Loucy (cell line): ENCODE results near the gene TMEM178B.

Experiments used
- H2AFZ ChIP-seq: fragments of 200-600 bp; sonication (generic); 2 replicates; pipeline ENCODE4 v1.6.0; 2016; ENCODE audit warnings: antibody characterized with exemption, mild to moderate bottlenecking, low read length, moderate library complexity
- H3F3A ChIP-seq: fragments of 200-600 bp; 2 replicates; pipeline ENCODE4 v1.6.0; 2016; ENCODE audit warnings: antibody characterized with exemption, low read depth, mild to moderate bottlenecking
- H3K27me3 ChIP-seq: fragments of 200-600 bp; sonication (generic); 2 replicates; pipeline ENCODE4 v1.6.1; 2014; ENCODE audit warnings: low read length, mild to moderate bottlenecking; ENCODE audit not compliant: insufficient read depth, poor library complexity, severe bottlenecking
- H3K36me3 ChIP-seq: fragments of 200-600 bp; sonication (generic); 2 replicates; pipeline ENCODE4 v1.6.1; 2016; ENCODE audit warnings: low read length; ENCODE audit not compliant: insufficient read depth
- H3K4me1 ChIP-seq: fragments of 200-600 bp; sonication (generic); 2 replicates; pipeline ENCODE4 v1.5.1; 2014; ENCODE audit warnings: low read length, mild to moderate bottlenecking; ENCODE audit not compliant: insufficient read depth, poor library complexity, severe bottlenecking
- H3K4me2 ChIP-seq: fragments of 200-600 bp; sonication (generic); 2 replicates; pipeline ENCODE4 v1.6.0; 2014; ENCODE audit warnings: antibody characterized with exemption, low read length, low read depth, mild to moderate bottlenecking; ENCODE audit not compliant: poor library complexity, severe bottlenecking
- H3K4me3 ChIP-seq: fragments of 200-600 bp; sonication (generic); 2 replicates; pipeline ENCODE4 v1.5.1; 2014; ENCODE audit warnings: low read length, mild to moderate bottlenecking, mixed read lengths; ENCODE audit not compliant: poor library complexity, severe bottlenecking
- H3K79me2 ChIP-seq: fragments of 200-600 bp; sonication (generic); 2 replicates; pipeline ENCODE4 v1.6.1; 2014; ENCODE audit warnings: low read length; ENCODE audit not compliant: insufficient read depth
- H3K9ac ChIP-seq: fragments of 200-600 bp; sonication (generic); 2 replicates; pipeline ENCODE4 v1.6.0; 2014; ENCODE audit warnings: mild to moderate bottlenecking, low read depth, low read length, moderate library complexity; ENCODE audit not compliant: poor library complexity, severe bottlenecking
- H3K9me2 ChIP-seq: fragments of 200-600 bp; sonication (generic); replicated peaks from 2 replicates; pipeline ENCODE4 v1.6.1; 2016; ENCODE audit warnings: low read depth, low read length, mixed read lengths
- H3K9me3 ChIP-seq: fragments of 200-600 bp; sonication (generic); 2 replicates; pipeline ENCODE4 v1.6.1; 2014; ENCODE audit warnings: mild to moderate bottlenecking, antibody characterized with exemption, low read length, low read depth; ENCODE audit not compliant: insufficient read depth
- H4K20me1 ChIP-seq: fragments of 200-600 bp; sonication (generic); 2 replicates; pipeline ENCODE4 v1.6.0; 2014; ENCODE audit warnings: antibody characterized with exemption, low read length, mild to moderate bottlenecking; ENCODE audit not compliant: insufficient read depth, poor library complexity, severe bottlenecking
- EZH2phosphoT487 ChIP-seq: fragments of 200-600 bp; IDR thresholded peaks from 2 replicates; pipeline ENCODE4 v1.6.1; 2018; ENCODE audit warnings: antibody characterized with exemption, mild to moderate bottlenecking, moderate library complexity, borderline replicate concordance
- TF ChIP-seq, protein P1 (sequence below): fragments of 200-600 bp; sonication (generic); conservative IDR thresholded peaks from 2 replicates; pipeline ENCODE4 v1.5.1; 2014; ENCODE audit warnings: mild to moderate bottlenecking, antibody characterized with exemption, low read length

TMEM178B gene

GRCh38 chr7:141234335-141235105 lies 160.7 kb downstream of the TMEM178B start:
- no peaks in the 10 kb centered on the region for H3K9me3 ChIP-seq
- H2AFZ ChIP-seq = no peak overlapping the region
- no peaks in the 10 kb centered on the region for H3K4me1 ChIP-seq
- H3K9me2 ChIP-seq = no peaks in the 10 kb centered on the region
- no peaks in the 10 kb centered on the region for H4K20me1 ChIP-seq
- no peak overlapping the region for H3K4me2 ChIP-seq
- no peak for TF ChIP-seq EZH2phosphoT487
- TF ChIP-seq, protein P1, sequence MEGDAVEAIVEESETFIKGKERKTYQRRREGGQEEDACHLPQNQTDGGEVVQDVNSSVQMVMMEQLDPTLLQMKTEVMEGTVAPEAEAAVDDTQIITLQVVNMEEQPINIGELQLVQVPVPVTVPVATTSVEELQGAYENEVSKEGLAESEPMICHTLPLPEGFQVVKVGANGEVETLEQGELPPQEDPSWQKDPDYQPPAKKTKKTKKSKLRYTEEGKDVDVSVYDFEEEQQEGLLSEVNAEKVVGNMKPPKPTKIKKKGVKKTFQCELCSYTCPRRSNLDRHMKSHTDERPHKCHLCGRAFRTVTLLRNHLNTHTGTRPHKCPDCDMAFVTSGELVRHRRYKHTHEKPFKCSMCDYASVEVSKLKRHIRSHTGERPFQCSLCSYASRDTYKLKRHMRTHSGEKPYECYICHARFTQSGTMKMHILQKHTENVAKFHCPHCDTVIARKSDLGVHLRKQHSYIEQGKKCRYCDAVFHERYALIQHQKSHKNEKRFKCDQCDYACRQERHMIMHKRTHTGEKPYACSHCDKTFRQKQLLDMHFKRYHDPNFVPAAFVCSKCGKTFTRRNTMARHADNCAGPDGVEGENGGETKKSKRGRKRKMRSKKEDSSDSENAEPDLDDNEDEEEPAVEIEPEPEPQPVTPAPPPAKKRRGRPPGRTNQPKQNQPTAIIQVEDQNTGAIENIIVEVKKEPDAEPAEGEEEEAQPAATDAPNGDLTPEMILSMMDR = no peak
- no peaks in the 10 kb centered on the region for H3K27me3 ChIP-seq
- H3F3A ChIP-seq = no peaks in the 10 kb centered on the region
- H3K36me3 ChIP-seq = no peaks in the 10 kb centered on the region
- H3K79me2 ChIP-seq = no peaks in the 10 kb centered on the region
- H3K4me3 ChIP-seq = no peak overlapping the region
- H3K9ac ChIP-seq = no peak overlapping the region

DNA sequence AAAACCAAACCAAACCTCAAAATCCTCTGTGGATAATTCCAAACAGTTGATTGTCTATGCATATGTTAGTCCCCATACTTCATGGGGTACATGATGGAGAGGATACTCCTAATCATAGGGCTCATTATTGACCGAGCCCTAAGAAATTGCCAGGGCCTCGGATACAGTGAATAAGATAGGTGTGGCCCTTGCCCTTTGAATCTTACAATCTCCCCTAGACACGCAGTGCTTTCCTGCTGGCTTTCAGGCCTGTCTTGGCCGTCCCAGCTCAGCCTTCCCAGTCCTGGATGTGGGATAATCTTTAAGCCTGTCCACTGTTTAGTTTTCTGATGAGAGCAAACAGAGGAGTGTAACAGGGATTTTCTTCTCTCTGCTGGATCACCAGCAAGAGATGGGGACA lies 161.8 kb downstream of the TMEM178B start:
- H3K9me2 ChIP-seq = no peaks in the 10 kb centered on the region
- H3K36me3 ChIP-seq = no peaks in the 10 kb centered on the region
- no peaks in the 10 kb centered on the region for H3F3A ChIP-seq
- no peaks in the 10 kb centered on the region for H3K9me3 ChIP-seq
- no peak overlapping the region for H3K4me2 ChIP-seq
- H3K4me3 ChIP-seq = no peak overlapping the region
- H3K4me1 ChIP-seq = no peaks in the 10 kb centered on the region
- no peak for TF ChIP-seq EZH2phosphoT487
- TF ChIP-seq, protein P1 = no peak
- no peak overlapping the region for H2AFZ ChIP-seq
- no peaks in the 10 kb centered on the region for H3K27me3 ChIP-seq
- no peaks in the 10 kb centered on the region for H3K79me2 ChIP-seq
- H4K20me1 ChIP-seq = no peaks in the 10 kb centered on the region
- no peak overlapping the region for H3K9ac ChIP-seq

GRCh38 chr7:141238596-141239243 lies 164.9 kb downstream of the TMEM178B start:
- Histone ChIP-seq H2AFZ (no peak overlapping the region), H3K4me3 (no peak overlapping the region), H3K9me3 (no peaks in the 10 kb centered on the region), H3F3A (no peaks in the 10 kb centered on the region), H3K4me1 (no peaks in the 10 kb centered on the region), H3K9me2 (no peaks in the 10 kb centered on the region), H3K27me3 (no peaks in the 10 kb centered on the region), H4K20me1 (no peaks in the 10 kb centered on the region), H3K36me3 (no peaks in the 10 kb centered on the region), H3K9ac (no peak overlapping the region), H3K79me2 (no peaks in the 10 kb centered on the region), H3K4me2 (no peak overlapping the region)
- no peak for TF ChIP-seq EZH2phosphoT487
- TF ChIP-seq, protein P1 = no peak
